Measurements from ENCODE around the gene IMP4. TPM values are rescaled to one million over a fixed set of nuclear protein-coding genes. Genes with fewer than 3 reads are reported as not detected.

The IMP4 gene
- total and polyA plus RNA-seq, 2 donors (not counting 3 experiments of a cell fraction or from before 2014, with no cell fraction given): 74.0 to 149 TPM

- POLR2A ChIA-PET: no interaction called here
- intact Hi-C loops (cut with micrococcal nuclease): no loop called here
- no peak for FAIRE-seq
Measured at GRCh38 chr2:130300970-130301348, 41.7 kb upstream of the IMP4 start.

More at GRCh38 chr2:130300970-130301348, 41.7 kb upstream of the IMP4 start:
- no peak for DNase-seq (ENCODE audit: low read depth, low spot score)
- no peaks in the 10 kb centered on the region for H3K36me3 ChIP-seq (ENCODE audit: control insufficient read depth in 2 of 2, extremely low read depth in 1 of 2, insufficient read depth in 2 of 2, low read length in 2 of 2)
- no peaks in the 10 kb centered on the region for H3K79me2 ChIP-seq (ENCODE audit: control insufficient read depth, insufficient read depth, low read length)
- BruUV-seq (replicated peaks): no TSS peak
- H3K4me3 ChIP-seq (replicated peaks in 1 of 3; ENCODE audit: insufficient read depth in 1 of 3, low read depth in 1 of 3, low read length in 3 of 3): no peak overlapping the region
- no peak overlapping the region for H3K9ac ChIP-seq (replicated peaks; ENCODE audit: extremely low read depth, insufficient read depth, low read length)
- H3K9me3 ChIP-seq (replicated peaks; ENCODE audit: control insufficient read depth, insufficient read depth, low read length): no peaks in the 10 kb centered on the region
- H3K9me1 ChIP-seq (replicated peaks; ENCODE audit: control insufficient read depth, extremely low read depth, insufficient read depth, low read length): no peaks in the 10 kb centered on the region
- no peaks in the 10 kb centered on the region for H3K4me1 ChIP-seq (ENCODE audit: control insufficient read depth, extremely low read depth, insufficient read depth, low read length)
- no peak overlapping the region for H3K27ac ChIP-seq (ENCODE audit: insufficient read depth, low read depth, low read length)
- H2AFZ ChIP-seq (ENCODE audit: low read depth, low read length): no peak overlapping the region
- no peak overlapping the region for H3K4me2 ChIP-seq (ENCODE audit: insufficient read depth, low read length)
- H4K20me1 ChIP-seq (replicated peaks; ENCODE audit: control insufficient read depth, extremely low read depth, insufficient read depth, low read length): no peaks in the 10 kb centered on the region
- CTCF ChIA-PET: no interaction called here
- dilution Hi-C loops (cut with MboI; ENCODE audit: extremely low pct_ligation_motif_present, low sequenced_read_pairs): no loop called here
- peaks cover 2 to 9% of the 10 kb centered on the region in 2 experiments for H3K27me3 ChIP-seq (ENCODE audit: control insufficient read depth in 2 of 2, insufficient read depth in 2 of 2, low read length in 2 of 2)
- TF ChIP-seq POLR2AphosphoS5 (IDR thresholded peaks at IDR 0.05; ENCODE audit: insufficient read depth, low read depth, low read length) (no peak), MYC (IDR thresholded peaks at IDR 0.05; ENCODE audit: low read depth, low read length) (no peak), FOS (IDR thresholded peaks at IDR 0.05; ENCODE audit: borderline replicate concordance, insufficient read depth, low read length) (no peak), EZH2 (IDR thresholded peaks at IDR 0.05; ENCODE audit: borderline replicate concordance, low read depth, low read length, severe bottlenecking) (no peak), GATA2 (IDR thresholded peaks at IDR 0.05; ENCODE audit: insufficient read depth, insufficient read length, low read depth, low read length) (no peak), CTCF (IDR thresholded peaks at IDR 0.05; ENCODE audit: extremely low read depth in 1 of 2, insufficient read depth in 1 of 2, low read depth in 1 of 2, low read length in 2 of 2) (no peak), JUN (IDR thresholded peaks at IDR 0.05; ENCODE audit: borderline replicate concordance, insufficient read depth, insufficient read length, low read depth) (no peak), POLR2A (IDR thresholded peaks at IDR 0.05; ENCODE audit: low read depth, low read length) (no peak)
- TF ChIP-seq, protein P1, sequence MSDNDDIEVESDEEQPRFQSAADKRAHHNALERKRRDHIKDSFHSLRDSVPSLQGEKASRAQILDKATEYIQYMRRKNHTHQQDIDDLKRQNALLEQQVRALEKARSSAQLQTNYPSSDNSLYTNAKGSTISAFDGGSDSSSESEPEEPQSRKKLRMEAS (IDR thresholded peaks at IDR 0.05; ENCODE audit: insufficient read depth, insufficient read length): no peak

Data from endothelial cell of umbilical vein (primary cell).